ENCODE results near the gene TWNK.

TWNK gene

GRCh38 chr10:100986952-100987684 lies at the start of gene TWNK, which contains the start of gene MRPL43:
Gene TWNK, plus strand, starts transcription at chr10:100987543. Its CDS starts 668 bp downstream, at chr10:100988211.
Gene MRPL43, minus strand, starts transcription at chr10:100987497. Its CDS starts 54 bp downstream, at chr10:100987443.
- DNase-seq: peak; percentile 82 to 85

GRCh38 chr10:100939763-100940344 lies 47.5 kb upstream of the TWNK start:
- DNase-seq: no peak

- DNase-seq: no peak
Measured at GRCh38 chr10:100942229-100942628, 45.1 kb upstream of the TWNK start.

- DNase-seq: no peak
Measured at GRCh38 chr10:100943508-100943907, 43.8 kb upstream of the TWNK start.

- DNase-seq: no peak
Measured at GRCh38 chr10:100945754-100946153, 41.6 kb upstream of the TWNK start.

GRCh38 chr10:100948916-100949315 lies 38.4 kb upstream of the TWNK start:
- DNase-seq: no peak

GRCh38 chr10:100960251-100960650 lies 27.1 kb upstream of the TWNK start:
- DNase-seq: no peak

- no peak for DNase-seq
Measured at GRCh38 chr10:100962351-100963080, 24.8 kb upstream of the TWNK start.

GRCh38 chr10:100963826-100964225 lies 23.5 kb upstream of the TWNK start:
- DNase-seq: no peak

GRCh38 chr10:100965820-100966219 lies 21.5 kb upstream of the TWNK start:
- no peak for DNase-seq

GRCh38 chr10:100966887-100967286 lies 20.5 kb upstream of the TWNK start:
- no peak for DNase-seq

GRCh38 chr10:100967332-100967731 lies 20.0 kb upstream of the TWNK start:
- DNase-seq: no peak

- DNase-seq: no peak
Measured at GRCh38 chr10:100968062-100968736, 19.1 kb upstream of the TWNK start.

- DNase-seq: no peak
Measured at GRCh38 chr10:100968863-100969186, 18.5 kb upstream of the TWNK start.

GRCh38 chr10:100969187-100970075 lies 17.9 kb upstream of the TWNK start, which contains the start of gene SEMA4G:
Gene SEMA4G, plus strand, starts transcription at chr10:100969504. Its CDS starts 3,409 bp downstream, at chr10:100972913.
- DNase-seq: peak; percentile 18 to 26

- peak in 1 of 2 experiments; percentile 33 for DNase-seq
Measured at GRCh38 chr10:100970076-100970913, 17.0 kb upstream of the TWNK start.

GRCh38 chr10:100970914-100971811 lies 16.2 kb upstream of the TWNK start:
- DNase-seq: no peak

GRCh38 chr10:100972115-100972903 lies 15.0 kb upstream of the TWNK start:
- DNase-seq: no peak

GRCh38 chr10:100972904-100973535 lies 14.3 kb upstream of the TWNK start:
- DNase-seq: no peak
